ENCODE data around the gene ZBTB42.

- TF ChIP-seq, protein P1, sequence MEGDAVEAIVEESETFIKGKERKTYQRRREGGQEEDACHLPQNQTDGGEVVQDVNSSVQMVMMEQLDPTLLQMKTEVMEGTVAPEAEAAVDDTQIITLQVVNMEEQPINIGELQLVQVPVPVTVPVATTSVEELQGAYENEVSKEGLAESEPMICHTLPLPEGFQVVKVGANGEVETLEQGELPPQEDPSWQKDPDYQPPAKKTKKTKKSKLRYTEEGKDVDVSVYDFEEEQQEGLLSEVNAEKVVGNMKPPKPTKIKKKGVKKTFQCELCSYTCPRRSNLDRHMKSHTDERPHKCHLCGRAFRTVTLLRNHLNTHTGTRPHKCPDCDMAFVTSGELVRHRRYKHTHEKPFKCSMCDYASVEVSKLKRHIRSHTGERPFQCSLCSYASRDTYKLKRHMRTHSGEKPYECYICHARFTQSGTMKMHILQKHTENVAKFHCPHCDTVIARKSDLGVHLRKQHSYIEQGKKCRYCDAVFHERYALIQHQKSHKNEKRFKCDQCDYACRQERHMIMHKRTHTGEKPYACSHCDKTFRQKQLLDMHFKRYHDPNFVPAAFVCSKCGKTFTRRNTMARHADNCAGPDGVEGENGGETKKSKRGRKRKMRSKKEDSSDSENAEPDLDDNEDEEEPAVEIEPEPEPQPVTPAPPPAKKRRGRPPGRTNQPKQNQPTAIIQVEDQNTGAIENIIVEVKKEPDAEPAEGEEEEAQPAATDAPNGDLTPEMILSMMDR (IDR thresholded peaks at IDR 0.05; ENCODE audit: low read depth, low read length, missing input control): no peak
- TF ChIP-seq YY1 (IDR thresholded peaks at IDR 0.05) (no peak), ATF3 (IDR thresholded peaks at IDR 0.05) (no peak), EGR1 (IDR thresholded peaks at IDR 0.05; ENCODE audit: low read depth in 2 of 2) (no peak), MAX (IDR thresholded peaks at IDR 0.05) (no peak), TAF1 (conservative IDR thresholded peaks at IDR 0.05) (no peak), HNF4A (conservative IDR thresholded peaks at IDR 0.05) (no peak), JUND (IDR thresholded peaks at IDR 0.05) (no peak), ZBTB33 (IDR thresholded peaks at IDR 0.05) (no peak), FOXA1 (IDR thresholded peaks at IDR 0.05) (no peak)
- TF ChIP-seq, protein P2, sequence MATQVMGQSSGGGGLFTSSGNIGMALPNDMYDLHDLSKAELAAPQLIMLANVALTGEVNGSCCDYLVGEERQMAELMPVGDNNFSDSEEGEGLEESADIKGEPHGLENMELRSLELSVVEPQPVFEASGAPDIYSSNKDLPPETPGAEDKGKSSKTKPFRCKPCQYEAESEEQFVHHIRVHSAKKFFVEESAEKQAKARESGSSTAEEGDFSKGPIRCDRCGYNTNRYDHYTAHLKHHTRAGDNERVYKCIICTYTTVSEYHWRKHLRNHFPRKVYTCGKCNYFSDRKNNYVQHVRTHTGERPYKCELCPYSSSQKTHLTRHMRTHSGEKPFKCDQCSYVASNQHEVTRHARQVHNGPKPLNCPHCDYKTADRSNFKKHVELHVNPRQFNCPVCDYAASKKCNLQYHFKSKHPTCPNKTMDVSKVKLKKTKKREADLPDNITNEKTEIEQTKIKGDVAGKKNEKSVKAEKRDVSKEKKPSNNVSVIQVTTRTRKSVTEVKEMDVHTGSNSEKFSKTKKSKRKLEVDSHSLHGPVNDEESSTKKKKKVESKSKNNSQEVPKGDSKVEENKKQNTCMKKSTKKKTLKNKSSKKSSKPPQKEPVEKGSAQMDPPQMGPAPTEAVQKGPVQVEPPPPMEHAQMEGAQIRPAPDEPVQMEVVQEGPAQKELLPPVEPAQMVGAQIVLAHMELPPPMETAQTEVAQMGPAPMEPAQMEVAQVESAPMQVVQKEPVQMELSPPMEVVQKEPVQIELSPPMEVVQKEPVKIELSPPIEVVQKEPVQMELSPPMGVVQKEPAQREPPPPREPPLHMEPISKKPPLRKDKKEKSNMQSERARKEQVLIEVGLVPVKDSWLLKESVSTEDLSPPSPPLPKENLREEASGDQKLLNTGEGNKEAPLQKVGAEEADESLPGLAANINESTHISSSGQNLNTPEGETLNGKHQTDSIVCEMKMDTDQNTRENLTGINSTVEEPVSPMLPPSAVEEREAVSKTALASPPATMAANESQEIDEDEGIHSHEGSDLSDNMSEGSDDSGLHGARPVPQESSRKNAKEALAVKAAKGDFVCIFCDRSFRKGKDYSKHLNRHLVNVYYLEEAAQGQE (IDR thresholded peaks at IDR 0.05): no peak
These were observed 24.4 kb upstream of the ZBTB42 start for GRCh38 chr14:104776481-104776880.

All from liver (tissue), 3 donors.